Heart right ventricle (tissue), 16 donors: Measurements from ENCODE around the gene FOSL2. TPM values are rescaled to one million over a fixed set of nuclear protein-coding genes. Genes with fewer than 3 reads are reported as not detected.

Source experiments
- ATAC-seq, 8 donors: fragments of 200-7000 bp; cut with Tn5 transposase; one replicate each; pipeline ENCODE4 v1.9.1; 2020; ENCODE audit warnings: mild to moderate bottlenecking in 8 of 8, moderate library complexity in 8 of 8, moderate number of reproducible peaks in 1 of 8
- DNase-seq, 2 donors: peaks; one replicate each; pipeline ENCODE4 v3.0.0-alpha.2; 2020
- H3K27ac ChIP-seq, 10 donors: fragments of 200-600 bp; sonication (generic) in 2 of 10; one replicate each; pipeline versions ENCODE4 v1.5.0 to v1.8.0; 2020 to 2022; ENCODE audit warnings: mild to moderate bottlenecking in 3 of 10
- H3K27me3 ChIP-seq, 7 donors: fragments of 200-600 bp; one replicate each; pipeline ENCODE4 v1.8.0; 2021 to 2022; ENCODE audit warnings: mild to moderate bottlenecking in 2 of 7
- H3K36me3 ChIP-seq, 9 donors: fragments of 200-600 bp; sonication (generic) in 1 of 9; one replicate each; pipeline versions ENCODE4 v1.5.0 to v1.8.0; 2020 to 2022; ENCODE audit warnings: mild to moderate bottlenecking in 2 of 9
- H3K4me1 ChIP-seq, 9 donors: fragments of 200-600 bp; sonication (generic) in 1 of 9; one replicate each; pipeline versions ENCODE4 v1.5.0 to v1.8.0; 2020 to 2022; ENCODE audit warnings: mild to moderate bottlenecking in 4 of 9
- H3K4me3 ChIP-seq, 10 donors: fragments of 200-600 bp; sonication (generic) in 2 of 10; one replicate each; pipeline versions ENCODE4 v1.5.0 to v1.8.0; 2020 to 2022; ENCODE audit warnings: mild to moderate bottlenecking in 7 of 10, moderate library complexity in 2 of 10
- H3K9me3 ChIP-seq, 11 donors: fragments of 200-600 bp in 10 of 11; sonication (generic) in 2 of 11; one replicate each; pipeline versions ENCODE4 v1.5.0 to v1.8.0; 2013 to 2022; ENCODE audit warnings: mild to moderate bottlenecking in 2 of 11, control low read depth in 1 of 11, moderate library complexity in 1 of 11
- WGBS, 2 donors: extraction: QIAGEN DNeasy Blood & Tissue Kit; methylation state at CpG; one replicate each; pipeline ENCODE4 v1.1.7; 2013; ENCODE audit warnings: inconsistent platforms in 1 of 2; 5-methylcytosine and 5-hydroxymethylcytosine counted together
- intact Hi-C, 10 donors: fragments of 100-400 bp; cut with DNase I; formaldehyde crosslinking; loops; one replicate each; pipeline versions ENCODE4 v1.11.1 to v1.14.2; 2022
- polyA plus RNA-seq, 2 donors: library from polyadenylated mRNA; stranded (reverse); fragments of 200-250 nt; gene quantifications; one replicate each; pipeline ENCODE4 v1.2.3, GENCODE V29; 2013
- total RNA-seq, 10 donors: library from RNA; stranded (reverse); fragmentation: NEBNext Ultra II Directional in 3 of 10; extraction: Animal tissue kit (Norgen Biotek cat#: 25700) in 3 of 10; gene quantifications; one replicate each; pipeline versions ENCODE4 v1.2.1 to v1.2.4, GENCODE V29; 2021 to 2023
- TF ChIP-seq, protein P1 (sequence below), 9 donors: fragments of 200-600 bp; sonication (generic) in 2 of 9; IDR thresholded peaks; one replicate each; pipeline versions ENCODE4 v1.5.0 to v1.8.0; 2021 to 2022; ENCODE audit warnings: antibody characterized with exemption in 9 of 9, mild to moderate bottlenecking in 5 of 9, moderate library complexity in 1 of 9
- donor health status: Arrhythmogenic right ventricular cardiomyopathy.
- donor health status: ischemic (EF 13 %, LVEDD 7.1; RV severe dilation, severe dysfunction).
- donor health status: healthy with polysubstance abuse.
- donor health status: DM: no; HTN: yes; CAD: no.
- donor health status: DM: no; HTN: no; CAD: no.
- donor health status: ischemic (EF 25% LVEDD 6.9; RV normal size, moderate dysfunction).
- donor health status: ischemic (EF 25% LVEDD 5.7; RV mildly dilated, moderate dysfunction).
- donor health status: healthy.
- donor health status: DM: yes; HTN: yes; CAD: no.
- donor health status: Ischemic cardiomyopathy.
- donor health status: ischemic (EF 35%, LVEDD 5.7; RV mildly dilated, moderate dysfunction).
- donor health status: nonischemic (EF 11% LVEDD 7.7; RV severe dilation, severe dysfunction).
- donor health status: DM: yes; HTN: yes; CAD: no.
- donor health status: PGD.
- donor health status: ischemic (EF 29% LVEDD 5.4; RV normal size, mild dysfunction).
- donor health status: nonischemic (EF 23%, LVEDD 6.1; RV moderate dilation, normal function).

FOSL2 gene
- total and polyA plus RNA-seq, 12 donors: 16.5 to 182 (median 54.8) TPM

DNA sequence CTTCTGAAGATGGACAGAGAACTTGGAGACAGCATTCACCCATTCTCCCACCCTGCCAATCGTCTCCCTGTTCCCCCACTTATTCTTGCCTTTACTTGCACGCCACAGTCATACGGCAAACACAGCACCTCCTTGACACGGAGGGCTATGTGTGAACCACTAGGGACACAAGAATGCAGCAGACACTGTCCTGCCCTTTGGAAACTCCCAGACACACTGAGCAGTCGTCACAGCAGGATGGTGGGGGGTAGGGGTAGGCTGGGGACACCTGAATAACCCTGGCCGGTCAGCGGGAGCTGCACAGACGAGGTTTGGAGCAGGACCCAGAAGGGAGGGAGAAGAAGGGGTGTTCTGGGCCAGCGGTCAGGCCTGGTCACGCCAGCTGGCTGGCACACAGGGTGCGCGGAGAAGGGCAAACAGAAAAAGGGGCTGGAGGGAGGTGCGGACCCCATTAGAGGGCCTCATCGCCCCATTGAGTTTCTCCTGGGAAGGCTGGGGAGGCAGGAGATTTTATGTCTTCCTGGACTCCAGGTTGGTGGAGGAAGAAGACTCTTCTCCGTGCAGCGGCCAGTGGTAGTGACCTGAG lies 40.0 kb upstream of the FOSL2 start:
- no peak overlapping the region for H3K27ac ChIP-seq
- H3K9me3 ChIP-seq: no peaks in the 10 kb centered on the region
- no peaks in the 10 kb centered on the region for H3K27me3 ChIP-seq
- intact Hi-C loops: no loop called here
- H3K36me3 ChIP-seq: no peaks in the 10 kb centered on the region
- WGBS, 2 donors: 82 to 85% methylated on average over 16 of the region's 16 CpGs
- ATAC-seq (no peak), DNase-seq (no peak)
- TF ChIP-seq, protein P1, sequence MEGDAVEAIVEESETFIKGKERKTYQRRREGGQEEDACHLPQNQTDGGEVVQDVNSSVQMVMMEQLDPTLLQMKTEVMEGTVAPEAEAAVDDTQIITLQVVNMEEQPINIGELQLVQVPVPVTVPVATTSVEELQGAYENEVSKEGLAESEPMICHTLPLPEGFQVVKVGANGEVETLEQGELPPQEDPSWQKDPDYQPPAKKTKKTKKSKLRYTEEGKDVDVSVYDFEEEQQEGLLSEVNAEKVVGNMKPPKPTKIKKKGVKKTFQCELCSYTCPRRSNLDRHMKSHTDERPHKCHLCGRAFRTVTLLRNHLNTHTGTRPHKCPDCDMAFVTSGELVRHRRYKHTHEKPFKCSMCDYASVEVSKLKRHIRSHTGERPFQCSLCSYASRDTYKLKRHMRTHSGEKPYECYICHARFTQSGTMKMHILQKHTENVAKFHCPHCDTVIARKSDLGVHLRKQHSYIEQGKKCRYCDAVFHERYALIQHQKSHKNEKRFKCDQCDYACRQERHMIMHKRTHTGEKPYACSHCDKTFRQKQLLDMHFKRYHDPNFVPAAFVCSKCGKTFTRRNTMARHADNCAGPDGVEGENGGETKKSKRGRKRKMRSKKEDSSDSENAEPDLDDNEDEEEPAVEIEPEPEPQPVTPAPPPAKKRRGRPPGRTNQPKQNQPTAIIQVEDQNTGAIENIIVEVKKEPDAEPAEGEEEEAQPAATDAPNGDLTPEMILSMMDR (IDR thresholded peaks at IDR 0.05): no peak
- H3K4me1 ChIP-seq: peaks cover 17 to 36% (median 21%) of the 10 kb centered on the region in 9 donors
- no peak overlapping the region for H3K4me3 ChIP-seq

DNA sequence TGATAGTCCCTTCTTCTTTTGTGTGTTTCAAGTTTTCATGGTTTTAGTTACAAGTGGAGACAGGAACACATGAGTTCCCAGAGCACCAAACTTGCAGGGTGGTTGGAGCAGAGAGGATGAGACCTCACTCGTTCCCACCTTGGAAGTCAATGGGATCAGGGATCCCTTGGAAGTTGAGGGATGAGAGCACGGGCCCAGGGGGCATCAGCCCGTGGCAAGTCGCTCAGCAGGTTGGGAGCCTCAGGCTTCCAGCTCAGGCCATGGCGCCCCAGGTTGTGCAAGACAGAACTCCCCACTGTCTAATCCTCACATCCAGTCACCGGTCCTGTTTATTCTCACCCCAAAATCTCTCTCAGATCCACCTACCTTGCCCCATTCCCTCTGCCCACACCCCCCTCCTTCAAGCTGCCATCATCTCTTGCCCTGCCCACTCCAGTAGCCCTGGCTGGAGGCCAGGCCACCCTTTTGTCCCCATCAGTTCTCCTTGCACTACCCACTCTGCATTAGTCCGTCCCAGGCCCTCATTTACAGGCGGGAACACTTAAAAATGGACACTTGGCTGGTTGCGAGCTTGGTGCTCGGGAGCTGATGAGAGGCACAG lies 37.6 kb upstream of the FOSL2 start:
- WGBS, 2 donors: 81% methylated on average over 10 of the region's 10 CpGs
- Histone ChIP-seq H3K4me1 (peaks cover 17 to 39% (median 20%) of the 10 kb centered on the region in 9 donors), H3K9me3 (no peaks in the 10 kb centered on the region), H3K27me3 (no peaks in the 10 kb centered on the region), H3K36me3 (no peaks in the 10 kb centered on the region), H3K4me3 (no peak overlapping the region), H3K27ac (peak overlapping the region; percentile 75 to 97 (median 90))
- ATAC-seq (peak in 2 of 8 donors; percentile 1 to 3), DNase-seq (no peak)
- intact Hi-C loops: no loop called here
- TF ChIP-seq, protein P1 (IDR thresholded peaks at IDR 0.05): no peak

DNA sequence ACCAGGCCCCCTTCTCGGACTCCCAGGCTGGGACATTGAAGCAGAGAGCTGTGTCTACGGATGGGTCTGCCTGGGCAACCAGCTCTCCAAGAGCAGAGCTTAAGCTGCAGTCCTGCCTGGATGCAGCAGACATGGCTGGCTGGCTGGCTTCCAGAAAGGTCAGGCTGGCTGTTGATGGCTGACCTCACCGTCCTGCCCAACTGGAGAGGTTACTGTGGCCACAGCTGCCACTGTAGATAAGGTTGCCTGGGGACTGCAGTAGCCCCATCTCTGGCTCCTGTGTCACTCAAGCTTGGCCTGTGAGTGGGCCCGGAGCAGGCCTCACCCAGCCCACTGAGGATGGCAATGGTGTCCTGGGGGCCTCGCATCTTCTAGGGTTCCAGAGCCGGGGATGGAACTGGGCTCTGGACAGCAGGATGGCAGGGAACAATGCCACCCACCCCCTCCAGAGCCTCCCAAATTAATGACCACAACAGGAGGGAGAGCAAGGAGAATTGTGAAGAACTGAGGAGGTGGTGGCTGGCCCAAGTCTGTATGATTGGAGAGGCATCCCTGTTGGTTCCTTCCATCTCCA lies 37.0 kb upstream of the FOSL2 start:
- ATAC-seq (peak; percentile 34 to 80 (median 61)), DNase-seq (peak; percentile 78)
- TF ChIP-seq, protein P1 (IDR thresholded peaks at IDR 0.05): no peak
- Histone ChIP-seq H3K4me3 (no peak overlapping the region), H3K4me1 (peaks cover 17 to 45% (median 20%) of the 10 kb centered on the region in 9 donors), H3K9me3 (no peaks in the 10 kb centered on the region), H3K36me3 (no peaks in the 10 kb centered on the region), H3K27me3 (no peaks in the 10 kb centered on the region), H3K27ac (peak overlapping the region; percentile 75 to 97 (median 90))
- 49 to 69% methylated on average over 6 of the region's 6 CpGs for WGBS, 2 donors
- intact Hi-C loops: loop anchor here in 1 of 10 donors (2.0 kb wide), 1 partner anchor 37 kb away; the partner anchor contains the start of gene FOSL2

DNA sequence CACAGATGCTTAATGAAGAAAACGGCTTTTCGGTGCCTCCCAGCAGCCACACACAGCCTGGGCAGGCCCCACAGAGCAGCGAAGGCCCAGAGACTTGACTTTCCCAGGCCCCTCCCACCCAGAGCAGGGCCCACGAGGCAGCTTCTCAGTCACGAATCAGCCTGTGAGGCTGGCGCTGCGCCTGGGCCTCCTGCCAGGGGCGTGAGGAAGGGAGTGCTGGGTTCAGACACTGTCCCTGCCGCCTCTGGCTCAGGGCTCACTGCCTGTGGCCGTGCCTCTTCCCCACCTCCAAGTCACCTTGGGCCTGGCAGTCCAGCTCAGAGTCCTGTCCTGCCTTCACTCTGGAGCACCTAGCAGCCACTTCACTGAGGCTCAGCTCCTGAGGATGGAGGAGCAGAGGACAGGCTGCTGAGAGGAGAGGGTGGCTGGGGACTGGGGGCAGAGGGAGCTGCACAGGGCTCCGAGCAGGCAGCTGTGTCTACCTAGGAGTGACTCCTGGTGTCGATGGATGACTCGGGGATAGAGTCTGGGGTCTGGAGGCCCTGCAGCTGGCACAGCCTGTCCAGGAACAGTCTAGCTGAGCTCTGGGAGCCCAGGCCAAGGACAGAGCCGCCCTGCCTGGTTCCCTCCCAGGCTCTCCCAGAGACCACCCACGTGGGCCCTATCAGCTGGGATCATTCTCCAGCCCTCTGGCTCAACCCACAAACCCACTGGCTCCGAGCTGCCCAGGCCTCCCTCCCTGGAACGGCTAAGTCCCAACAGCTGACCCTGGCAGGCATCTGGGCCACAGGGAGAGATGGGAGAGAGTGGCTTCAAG lies 36.4 kb upstream of the FOSL2 start:
- intact Hi-C loops: loop anchor here in 1 of 10 donors (2.0 kb wide), 1 partner anchor 36 kb away; the partner anchor contains the start of gene FOSL2
- H3K9me3 ChIP-seq: no peaks in the 10 kb centered on the region
- H3K36me3 ChIP-seq: no peaks in the 10 kb centered on the region
- 20 to 25% methylated on average over 17 of the region's 17 CpGs for WGBS, 2 donors
- H3K27me3 ChIP-seq: no peaks in the 10 kb centered on the region
- peak; percentile 89 to 95 (median 92) for ATAC-seq
- no peak overlapping the region for H3K4me3 ChIP-seq
- H3K27ac ChIP-seq: peak overlapping the region; percentile 75 to 97 (median 90)
- TF ChIP-seq, protein P1 (IDR thresholded peaks at IDR 0.05): no peak
- DNase-seq: peak; percentile 92 to 95
- H3K4me1 ChIP-seq: peaks cover 17 to 50% (median 20%) of the 10 kb centered on the region in 9 donors
